GM19452 (cell line): Measurements from ENCODE around the gene TMEM135.
"Not testable (repeated sequence)": the region's sequence is repeated elsewhere in the genome, so short reads cannot be mapped to it uniquely, and the experiment has no call there.

Source experiments
- ATAC-seq: cut with Tn5 transposase; IDR thresholded peaks from one replicate; pipeline ENCODE4 v1.9.1; 2021; ENCODE audit not compliant: unreplicated experiment

Gene TMEM135

DNA sequence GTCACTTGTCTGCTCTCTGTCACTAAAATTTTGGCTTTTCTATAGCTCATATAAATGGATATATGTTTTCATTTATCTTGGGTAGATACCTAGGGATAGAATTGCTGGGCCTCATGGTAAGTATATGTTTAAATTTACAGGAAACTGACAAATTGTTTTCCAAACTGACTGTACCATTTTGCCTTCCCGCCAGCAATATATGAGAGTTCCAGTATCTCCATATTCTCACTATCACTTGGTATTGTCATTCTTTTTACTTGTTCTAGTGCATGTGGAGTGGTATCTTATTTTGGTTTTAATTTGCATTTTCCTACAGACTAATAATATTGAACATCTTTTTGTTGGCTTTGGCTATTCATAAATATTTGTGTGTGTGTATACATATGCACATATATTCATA is 101.7 kb downstream of the TMEM135 start:
- ATAC-seq: no peak

- ATAC-seq: no peak
These were observed 103.6 kb downstream of the TMEM135 start for GRCh38 chr11:87141322-87141721.

DNA sequence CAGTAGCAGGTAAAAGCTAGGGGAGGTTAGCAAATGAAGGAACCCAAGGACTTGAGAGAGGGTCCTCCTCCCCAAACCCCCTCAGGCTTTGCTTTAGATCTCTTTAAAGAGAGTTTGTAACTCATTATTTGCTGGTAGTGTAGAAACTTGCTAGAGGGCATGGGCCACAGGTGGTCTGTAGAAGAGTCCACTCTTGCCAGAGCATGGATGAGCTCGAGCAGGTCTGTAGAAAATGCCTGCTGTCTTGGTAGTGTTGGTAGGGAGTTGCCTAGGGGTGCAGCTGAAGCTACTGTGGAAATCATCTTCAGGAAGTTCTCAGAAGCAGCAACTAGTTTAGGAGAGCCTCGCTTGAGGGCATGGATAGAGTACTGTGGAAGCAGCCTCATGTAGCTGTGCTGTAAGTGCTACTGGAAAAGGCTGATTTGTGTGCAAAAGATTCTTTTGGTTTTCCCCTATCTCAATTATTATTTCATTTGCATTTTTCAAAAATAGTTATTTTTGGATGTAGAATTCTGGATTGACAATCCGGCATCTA is 104.3 kb downstream of the TMEM135 start:
- ATAC-seq: no peak

DNA sequence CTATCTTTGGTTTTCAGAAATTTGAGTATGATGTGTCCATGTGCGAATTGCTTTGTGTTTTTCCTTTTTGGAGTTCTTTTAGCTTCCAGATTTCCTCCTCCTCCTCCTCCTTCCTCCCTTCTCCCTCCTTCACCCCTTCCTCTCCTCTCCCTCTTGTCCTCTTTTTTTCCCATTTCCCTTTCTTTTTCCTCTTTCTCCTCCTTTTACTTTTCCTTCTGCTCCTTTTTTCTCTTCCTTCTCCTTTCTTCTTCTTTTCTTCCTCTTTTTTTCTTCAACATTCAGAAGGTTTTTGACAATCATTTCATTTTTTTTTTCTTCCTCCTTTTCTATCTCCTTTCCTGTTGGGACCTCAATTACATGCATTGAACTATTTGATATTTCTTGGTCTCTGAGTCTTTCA is 104.9 kb downstream of the TMEM135 start:
- ATAC-seq: no peak

DNA sequence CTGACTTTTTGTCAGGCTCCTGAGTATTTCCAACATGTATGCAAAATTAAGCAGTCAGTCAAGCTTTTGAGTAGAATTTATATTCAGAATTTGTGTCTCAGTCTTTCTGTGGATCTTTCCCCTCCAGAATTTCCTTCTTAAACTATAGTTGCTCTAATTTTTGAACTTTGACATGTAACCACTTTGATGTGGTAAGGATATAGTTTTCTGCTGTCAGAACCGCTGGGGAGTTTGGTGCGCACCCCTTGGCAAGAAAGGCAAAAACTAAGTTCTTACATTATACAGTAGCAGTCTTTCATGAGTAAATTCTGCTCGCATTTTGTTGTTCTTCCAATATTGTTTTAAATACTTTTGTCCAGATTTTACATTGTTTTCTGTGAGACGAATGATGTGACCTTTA is 105.9 kb downstream of the TMEM135 start:
- ATAC-seq: no peak

DNA sequence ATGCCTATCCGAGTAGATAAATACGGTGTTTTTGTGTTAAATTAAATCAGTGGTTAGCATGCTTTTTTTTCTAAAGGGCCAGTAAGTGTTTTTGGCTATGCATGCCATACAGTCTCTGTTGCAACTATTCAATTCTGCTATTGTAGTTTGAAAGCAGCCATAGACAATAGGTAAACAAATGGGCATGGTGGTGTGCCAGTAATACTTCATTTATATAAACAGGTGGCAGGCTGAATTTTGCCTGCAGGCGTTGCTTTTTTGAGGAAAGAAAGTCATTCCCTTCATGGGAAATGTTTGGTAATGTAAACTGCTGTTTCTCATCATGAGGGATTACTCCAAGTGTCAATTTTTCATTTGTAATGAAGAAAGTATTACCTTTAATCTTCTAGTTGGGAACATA is 106.5 kb downstream of the TMEM135 start:
- ATAC-seq: no peak

- no peak for ATAC-seq
These were observed 111.0 kb downstream of the TMEM135 start for GRCh38 chr11:87148749-87149148.

DNA sequence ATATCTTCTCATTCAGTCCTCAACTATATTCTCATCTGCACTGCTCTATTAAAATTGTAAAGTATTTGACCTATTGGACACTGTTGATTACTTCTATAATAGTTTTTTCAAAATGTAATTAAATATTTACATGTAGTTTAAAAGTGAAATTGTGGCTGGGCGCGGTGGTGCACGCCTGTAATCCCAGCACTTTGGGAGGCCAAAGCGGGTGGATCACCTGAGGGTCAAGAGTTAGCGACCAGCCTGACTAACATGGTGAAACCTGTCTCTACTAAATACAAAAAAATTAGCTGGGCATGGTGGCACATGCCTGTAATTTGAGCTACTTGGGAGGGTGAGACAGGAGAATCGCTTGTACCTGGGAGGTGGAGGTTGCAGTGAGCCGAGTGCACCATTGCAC is 112.0 kb downstream of the TMEM135 start:
- not testable (repeated sequence) for ATAC-seq

DNA sequence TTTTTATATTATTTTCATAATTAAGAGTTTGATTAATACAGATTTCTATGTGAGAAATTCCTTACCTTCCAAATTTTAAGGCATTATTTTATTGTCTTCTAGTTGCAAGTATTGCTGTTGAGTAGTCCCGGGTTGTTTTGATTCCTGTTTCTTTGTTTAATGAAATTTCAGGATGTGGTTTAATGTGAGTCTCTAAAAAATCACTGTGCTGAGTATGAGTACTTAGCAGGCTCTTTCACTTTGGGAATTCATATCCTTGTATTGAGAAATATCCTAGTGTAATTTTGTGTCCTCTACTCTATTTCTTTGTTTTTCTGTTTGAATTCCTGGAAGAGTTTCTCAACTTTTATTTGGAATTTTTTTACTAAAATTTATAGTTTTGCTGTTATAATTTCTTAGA is 113.2 kb downstream of the TMEM135 start:
- ATAC-seq: no peak

- no peak for ATAC-seq
These were observed 116.5 kb downstream of the TMEM135 start for GRCh38 chr11:87154246-87154645.

- ATAC-seq: no peak
These were observed 119.2 kb downstream of the TMEM135 start for GRCh38 chr11:87156970-87157369.

DNA sequence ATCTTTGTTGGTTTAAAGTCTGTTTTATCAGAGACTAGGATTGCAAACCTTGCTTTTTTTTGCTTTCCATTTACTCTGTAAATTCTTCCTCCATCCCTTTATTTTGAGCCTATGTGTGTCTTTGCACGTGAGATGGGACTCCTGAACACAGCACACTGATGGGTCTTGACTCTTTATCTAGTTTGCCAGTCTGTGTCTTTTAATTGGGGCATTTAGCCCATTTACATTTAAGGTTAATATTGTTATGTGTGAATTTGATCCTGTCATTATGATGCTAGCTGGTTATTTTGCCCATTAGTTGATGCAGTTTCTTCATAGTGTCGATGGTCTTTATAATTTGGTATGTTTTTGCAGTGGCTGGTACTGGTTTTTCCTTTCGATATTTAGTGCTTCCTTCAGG is 131.3 kb downstream of the TMEM135 start:
- ATAC-seq: not testable (repeated sequence)

DNA sequence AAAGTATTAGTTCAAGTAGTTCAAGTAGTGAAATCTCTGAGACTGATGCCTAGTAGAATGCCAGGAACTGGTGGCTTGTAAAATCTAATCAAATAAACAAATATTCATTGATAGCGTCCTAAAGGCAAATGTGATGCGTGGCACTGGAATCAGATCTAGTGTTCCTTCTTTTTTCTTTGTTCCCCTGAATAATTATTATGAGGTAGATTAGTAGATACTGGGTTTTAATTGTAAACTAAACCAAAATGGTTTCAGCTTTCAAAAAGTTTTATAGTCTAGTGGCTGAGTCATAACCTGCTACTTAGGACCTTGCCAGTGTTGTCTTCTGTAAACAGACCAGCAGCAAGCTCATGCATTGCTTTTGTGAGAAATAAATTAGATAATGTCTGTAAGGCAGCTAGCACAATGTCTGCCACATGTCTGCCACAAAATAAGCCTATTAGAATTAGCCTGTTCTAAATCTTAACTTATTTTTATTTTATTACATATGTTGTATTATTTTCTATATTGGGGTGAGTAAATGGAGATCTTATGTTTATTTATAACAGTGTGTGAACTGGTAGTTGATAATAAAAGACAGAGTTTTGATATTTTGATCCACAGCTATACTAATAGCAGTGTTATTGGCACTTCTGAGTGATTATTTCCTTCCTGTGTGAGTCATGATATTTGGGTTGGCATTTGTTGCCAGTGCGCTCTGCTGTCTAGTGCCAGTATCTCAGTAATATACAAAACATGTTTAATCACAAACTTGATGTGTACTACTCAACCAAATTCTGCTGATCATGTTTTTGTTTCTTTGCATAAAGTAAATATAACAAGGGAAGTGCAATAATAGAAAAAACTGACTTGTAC is 135.7 kb downstream of the TMEM135 start:
- ATAC-seq: no peak

- no peak for ATAC-seq
These were observed 137.1 kb downstream of the TMEM135 start for GRCh38 chr11:87174870-87175269.

GRCh38 chr11:87176044-87176443 is 138.3 kb downstream of the TMEM135 start:
- no peak for ATAC-seq

GRCh38 chr11:87179621-87180020 is 141.9 kb downstream of the TMEM135 start:
- ATAC-seq: no peak

GRCh38 chr11:87180742-87181141 is 143.0 kb downstream of the TMEM135 start:
- ATAC-seq: no peak

DNA sequence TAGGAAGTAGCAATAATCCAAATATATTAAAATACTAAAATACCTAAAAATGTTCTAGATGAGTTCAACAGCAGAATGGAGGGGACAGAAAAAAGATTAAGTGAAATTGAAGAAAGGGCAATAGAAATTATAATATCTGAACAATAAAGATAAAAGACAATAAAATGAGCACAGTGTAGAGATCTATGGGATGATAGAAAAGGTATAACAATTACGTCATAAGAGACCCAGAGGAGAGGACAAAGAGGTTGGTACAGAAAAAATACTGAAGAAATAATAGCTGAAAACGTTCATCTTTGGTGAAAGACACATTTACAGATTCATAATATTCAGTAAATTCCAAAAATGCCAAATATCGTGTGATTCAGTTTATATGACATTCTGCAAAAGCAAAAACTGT is 143.4 kb downstream of the TMEM135 start:
- ATAC-seq: no peak

- ATAC-seq: no peak
These were observed 147.5 kb downstream of the TMEM135 start for GRCh38 chr11:87185228-87185627.

DNA sequence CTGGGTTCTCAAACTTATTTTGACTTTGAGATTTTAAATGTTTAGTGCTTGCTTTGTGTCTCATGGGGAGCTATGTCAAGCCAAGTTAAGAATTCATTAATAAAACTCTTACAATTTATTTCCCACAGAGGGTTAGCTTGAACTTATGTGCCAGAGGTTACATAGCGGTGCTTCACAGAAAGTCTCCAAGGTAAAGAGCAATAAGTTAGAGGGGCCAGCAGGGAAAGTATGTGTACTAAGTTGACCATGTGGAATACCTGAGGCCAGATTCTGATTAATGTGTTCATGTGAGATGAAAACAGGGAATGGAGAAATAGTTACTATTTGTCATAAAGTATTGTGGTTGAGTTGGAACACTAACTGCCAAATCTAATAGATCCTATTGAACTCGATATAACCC is 149.3 kb downstream of the TMEM135 start:
- ATAC-seq: no peak

GRCh38 chr11:87187930-87188329 is 150.2 kb downstream of the TMEM135 start:
- no peak for ATAC-seq

DNA sequence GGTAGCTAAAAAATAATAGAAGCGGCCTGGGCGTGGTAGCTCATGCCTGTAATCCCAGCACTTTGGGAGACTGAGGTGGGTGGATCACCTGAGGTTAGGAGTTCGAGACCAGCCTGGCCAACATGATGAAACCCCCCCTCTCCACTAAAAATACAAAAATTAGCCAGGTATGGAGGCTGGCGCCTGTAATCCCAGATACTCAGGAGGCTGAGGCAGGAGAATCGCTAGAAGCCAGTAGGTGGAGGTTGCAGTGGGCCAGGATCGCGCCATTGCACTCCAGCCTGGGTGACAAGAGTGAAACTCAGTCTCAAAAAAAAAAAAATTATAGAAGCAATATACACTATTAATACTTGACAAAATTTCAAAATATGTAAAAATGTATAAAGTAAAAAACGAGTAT is 150.7 kb downstream of the TMEM135 start:
- not testable (repeated sequence) for ATAC-seq

GRCh38 chr11:87188921-87189320 is 151.2 kb downstream of the TMEM135 start:
- not testable (repeated sequence) for ATAC-seq
